Renal cortex interstitium (tissue), 11 donors: ENCODE measurements around the gene PXK. TPM values are rescaled to one million over a fixed set of nuclear protein-coding genes. Genes with fewer than 3 reads are reported as not detected.

Experiments
- DNase-seq, 11 donors: peaks; one replicate each; pipeline ENCODE4 v3.0.0-alpha.2; 2013; ENCODE audit warnings: low read depth in 9 of 11, low spot score in 4 of 11; ENCODE audit errors: extremely low read depth in 1 of 11
- polyA plus RNA-seq, 3 donors: library from polyadenylated mRNA; unstranded; fragments of 120-200 nt; gene quantifications; one replicate each; pipeline ENCODE4 v1.2.1, GENCODE V29; 2013; ENCODE audit not compliant: insufficient read length in 3 of 3

Gene PXK
- polyA plus RNA-seq, 3 donors = 21.8 to 34.0 (median 31.2) TPM

DNA sequence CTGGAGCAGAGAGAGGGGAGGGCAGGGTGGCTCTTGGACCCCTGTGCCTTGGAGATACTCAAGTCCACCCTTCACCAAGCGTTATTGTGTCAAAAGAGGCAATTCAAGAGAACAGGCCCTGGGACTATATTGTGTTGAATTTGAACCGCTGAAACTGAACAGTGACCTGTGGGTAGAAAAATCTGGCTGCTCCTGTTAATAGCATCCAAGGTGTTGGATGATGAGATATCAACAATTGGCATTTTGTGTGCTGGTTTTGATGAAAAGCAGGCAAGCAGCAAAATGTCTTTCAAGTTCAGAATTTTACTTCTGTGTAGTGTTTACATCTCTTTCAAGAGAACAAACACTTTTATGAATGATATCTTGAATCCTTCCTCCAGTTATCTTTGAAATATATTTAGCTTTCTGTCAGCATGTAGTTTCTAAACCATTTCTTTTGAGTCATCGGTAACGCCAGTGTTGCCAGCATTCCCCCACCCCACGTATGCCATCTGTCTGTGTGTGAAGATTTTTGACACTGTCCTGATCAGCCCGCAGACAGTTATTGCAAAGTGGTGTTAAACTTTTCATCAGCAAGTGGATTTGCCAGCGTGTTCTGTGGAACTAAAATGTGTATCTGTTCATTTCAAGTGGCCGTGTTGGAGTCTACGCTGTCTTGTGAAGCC lies 66.1 kb downstream of the PXK start:
- DNase-seq = no peak

DNA sequence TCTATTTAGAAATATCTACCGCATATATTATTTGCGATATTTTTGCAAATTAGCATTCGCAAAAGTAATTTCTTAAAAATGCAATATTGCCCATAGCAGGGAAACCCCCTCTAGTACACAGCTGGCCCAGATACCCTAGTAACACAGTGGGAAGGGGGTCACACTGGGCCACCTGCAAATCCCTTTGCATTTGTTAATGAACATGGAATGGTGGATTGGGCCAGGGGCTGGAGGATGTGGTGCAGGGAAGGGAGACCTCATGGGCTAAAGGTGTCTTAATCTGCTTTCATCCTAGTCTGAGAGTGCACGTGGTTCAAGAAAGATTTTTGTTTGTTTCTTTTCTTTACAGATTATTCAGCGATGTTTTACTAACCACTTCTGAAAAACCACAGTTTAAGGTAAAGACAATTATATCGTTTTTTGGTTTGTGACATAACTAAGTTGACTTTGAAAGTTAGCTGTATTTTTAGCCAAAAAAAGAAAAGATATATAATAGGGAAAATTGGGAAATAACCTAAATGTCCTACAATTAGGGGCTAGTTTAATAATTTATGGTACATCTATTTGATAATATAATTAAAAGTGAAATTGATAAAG lies 70.9 kb downstream of the PXK start:
- no peak for DNase-seq

DNA sequence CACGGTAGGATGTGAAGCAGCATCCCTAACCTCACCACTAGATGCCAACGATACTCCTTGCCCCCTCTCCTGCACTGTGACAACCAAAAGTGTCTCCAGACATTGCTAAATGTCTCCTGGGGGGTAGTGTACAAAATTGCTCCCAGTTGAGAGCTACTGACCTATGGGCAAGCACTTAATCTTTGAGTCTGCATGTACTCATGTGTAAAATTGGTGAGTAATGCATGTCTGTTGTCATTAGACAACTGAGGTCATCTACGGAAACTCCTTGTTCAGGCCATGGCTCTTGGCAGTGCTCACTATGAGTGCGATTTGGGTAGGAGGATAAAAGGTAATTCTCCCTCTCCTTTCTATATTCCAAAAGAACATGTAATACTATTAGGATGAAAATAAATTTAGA lies 71.7 kb downstream of the PXK start:
- no peak for DNase-seq

DNA sequence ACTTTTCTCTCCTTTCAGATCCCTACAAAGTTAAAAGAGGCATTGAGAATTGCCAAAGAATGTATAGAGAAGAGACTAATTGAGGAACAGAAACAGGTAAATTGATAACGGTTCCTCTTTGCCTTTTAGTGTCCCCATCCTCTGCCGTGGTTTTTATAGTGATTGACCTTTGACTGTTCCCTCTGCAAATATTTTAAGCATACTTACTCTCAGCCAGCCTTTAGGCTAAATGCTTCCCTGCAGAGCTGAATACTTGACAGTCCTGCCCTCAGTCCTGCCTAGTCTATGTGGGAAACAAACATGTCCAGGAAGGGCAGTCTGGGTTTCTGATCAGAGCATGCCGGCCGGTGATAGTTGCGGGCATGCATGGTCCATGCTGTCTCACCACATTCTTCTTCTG lies 76.2 kb downstream of the PXK start:
- DNase-seq = no peak

DNA sequence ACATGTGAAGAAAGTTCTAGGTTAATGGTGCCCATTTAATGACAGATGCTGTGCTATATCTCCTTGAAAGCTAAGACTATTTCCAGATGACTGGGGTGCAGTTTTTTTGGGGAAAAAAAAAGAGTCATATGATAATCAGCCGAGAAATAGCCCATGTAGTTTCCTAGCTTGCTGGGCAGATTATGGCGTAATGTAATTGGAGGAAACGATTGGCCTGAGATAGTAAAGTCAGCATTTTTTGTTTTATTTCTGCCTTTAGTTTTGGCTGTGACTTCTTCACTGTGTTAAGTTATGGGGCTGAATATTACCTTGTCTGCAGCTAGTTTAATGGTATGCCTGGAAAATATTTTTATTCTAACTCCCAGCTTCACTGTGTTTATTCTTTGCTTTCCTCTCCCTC lies 77.0 kb downstream of the PXK start:
- no peak for DNase-seq

DNA sequence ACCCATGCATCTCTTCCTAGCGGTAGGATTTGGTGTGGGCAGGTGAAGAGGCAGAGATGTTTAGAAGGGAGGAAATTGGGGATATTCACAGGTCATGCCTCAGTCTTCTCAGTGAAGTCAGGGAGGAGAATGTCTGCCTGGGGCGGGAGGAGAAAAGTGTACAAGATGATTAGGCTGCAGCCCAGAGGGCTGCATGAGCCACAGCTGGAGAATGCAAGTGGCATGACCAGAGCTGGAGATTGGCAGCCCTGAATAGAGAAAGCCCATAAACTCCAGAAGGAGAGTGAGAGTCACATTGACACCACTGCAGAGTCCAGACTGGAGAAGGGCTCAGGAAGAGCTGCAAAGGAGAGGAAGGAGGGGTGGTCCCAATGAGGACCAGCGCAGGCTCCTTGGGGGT lies 78.3 kb downstream of the PXK start:
- DNase-seq = no peak

DNA sequence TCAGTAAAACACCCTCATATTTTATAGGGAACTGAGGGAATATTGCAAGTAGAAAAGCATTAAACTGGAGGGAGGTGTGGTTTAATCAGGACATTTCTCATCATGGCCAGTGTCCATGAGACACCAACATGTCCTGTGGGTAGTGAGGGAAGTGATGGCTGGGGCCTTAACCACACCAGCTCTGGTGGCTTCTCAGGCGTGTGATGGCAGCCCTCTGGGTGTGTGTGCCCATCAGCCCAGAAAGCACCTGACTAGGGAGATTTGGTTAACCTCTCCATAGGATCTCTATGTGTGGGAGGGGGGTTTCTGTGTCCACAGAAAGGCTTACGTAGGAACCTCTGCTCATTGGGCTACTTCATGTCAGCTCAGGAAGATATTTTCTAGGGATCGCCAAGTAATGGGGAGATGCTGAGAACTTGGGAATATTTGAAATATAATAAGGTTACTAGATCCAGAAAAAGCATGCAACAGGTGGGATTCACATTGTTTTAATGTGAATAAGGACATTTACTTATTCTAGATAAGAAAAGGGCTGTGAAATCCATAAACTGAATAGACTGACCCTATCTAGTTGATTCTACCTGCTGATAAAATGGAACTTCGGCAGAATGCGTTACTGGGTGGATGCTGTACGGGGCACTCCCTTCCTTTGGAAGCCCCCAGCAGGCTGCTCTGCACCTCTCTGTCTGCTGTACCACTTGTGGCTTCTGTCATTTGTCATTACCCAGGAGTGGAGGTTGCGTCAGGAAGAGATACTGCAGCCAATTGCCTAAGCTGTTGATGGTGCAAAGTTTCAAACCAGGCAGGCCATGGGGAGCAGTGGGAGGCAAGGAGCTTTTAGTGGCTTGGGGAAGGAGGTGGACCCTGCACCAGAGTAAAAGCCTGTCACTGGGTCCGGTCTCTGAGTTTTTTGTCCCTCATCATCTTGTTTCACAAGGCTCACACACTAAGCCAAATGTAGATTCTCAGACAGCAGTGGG lies 79.4 kb downstream of the PXK start:
- DNase-seq = no peak

DNA sequence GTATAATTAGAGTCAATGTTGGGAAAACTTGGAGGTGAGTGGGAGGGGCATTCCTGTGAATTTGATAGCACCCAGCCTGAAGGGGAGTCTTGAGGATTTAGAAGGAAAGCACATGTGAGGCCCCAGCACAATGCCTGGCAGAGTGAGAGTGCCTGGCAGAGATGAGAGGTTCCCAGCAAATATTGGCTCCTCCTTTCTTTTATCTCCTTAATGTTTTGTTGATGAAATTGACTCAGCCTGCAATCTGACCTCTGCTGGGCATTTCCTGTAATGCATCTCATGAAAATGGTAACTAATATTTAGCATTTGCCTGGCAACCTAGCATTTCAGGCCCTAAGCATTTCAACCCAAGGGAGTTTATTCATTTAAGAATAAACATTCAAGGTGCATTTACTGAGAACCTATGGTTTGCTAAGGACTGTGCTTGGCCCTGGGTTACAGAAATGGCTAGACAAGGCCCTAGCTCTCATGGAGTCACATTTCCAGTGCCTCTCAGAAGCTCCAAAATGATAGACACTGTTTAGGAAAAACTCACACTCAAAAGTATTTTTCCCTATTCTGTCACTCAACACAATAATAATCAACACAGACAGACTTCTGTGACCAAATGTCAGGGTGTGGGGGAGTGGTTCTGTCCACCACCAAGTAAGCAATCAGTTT lies 82.0 kb downstream of the PXK start:
- peak in 7 of 11 donors; percentile 27 to 56 (median 47) for DNase-seq

DNA sequence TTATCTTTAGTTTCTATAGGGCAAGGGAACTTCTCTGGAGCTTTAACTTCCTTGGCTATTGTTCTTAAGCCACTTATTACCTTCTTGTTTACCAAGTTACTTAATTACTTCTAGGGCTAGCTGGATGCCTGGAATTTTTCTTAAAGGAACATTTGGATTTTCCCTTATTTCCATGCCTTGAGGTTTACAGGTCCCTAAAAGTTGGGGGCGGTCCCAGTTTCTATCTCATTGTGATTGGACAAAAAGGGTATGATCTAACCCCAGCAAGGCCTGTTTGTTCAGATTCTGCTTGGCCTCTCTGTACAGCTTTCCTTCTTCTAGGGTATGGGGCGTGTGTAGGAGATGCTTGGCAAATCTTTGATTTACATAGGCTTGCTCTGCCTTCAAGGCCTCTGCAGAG lies 83.5 kb downstream of the PXK start:
- no peak for DNase-seq

DNA sequence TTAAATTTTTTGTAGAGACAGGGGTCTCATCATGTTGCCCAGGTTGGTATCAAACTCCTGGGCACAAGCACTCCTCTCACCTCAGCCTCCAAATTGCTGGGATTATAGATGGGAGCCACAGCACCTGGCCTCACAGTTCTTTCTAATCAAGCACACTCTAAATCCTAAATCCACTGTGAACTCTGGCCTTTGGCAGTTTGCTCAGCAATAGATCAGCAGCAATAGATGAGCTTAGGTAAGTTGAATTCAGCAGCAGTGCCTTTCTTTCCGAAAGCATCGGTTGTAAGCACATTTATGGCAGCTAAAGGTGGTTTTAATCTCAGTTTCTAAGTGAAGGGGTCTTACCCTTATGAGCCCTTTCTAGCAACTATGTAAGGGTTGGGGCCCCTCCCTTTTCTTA lies 84.4 kb downstream of the PXK start:
- no peak for DNase-seq

DNA sequence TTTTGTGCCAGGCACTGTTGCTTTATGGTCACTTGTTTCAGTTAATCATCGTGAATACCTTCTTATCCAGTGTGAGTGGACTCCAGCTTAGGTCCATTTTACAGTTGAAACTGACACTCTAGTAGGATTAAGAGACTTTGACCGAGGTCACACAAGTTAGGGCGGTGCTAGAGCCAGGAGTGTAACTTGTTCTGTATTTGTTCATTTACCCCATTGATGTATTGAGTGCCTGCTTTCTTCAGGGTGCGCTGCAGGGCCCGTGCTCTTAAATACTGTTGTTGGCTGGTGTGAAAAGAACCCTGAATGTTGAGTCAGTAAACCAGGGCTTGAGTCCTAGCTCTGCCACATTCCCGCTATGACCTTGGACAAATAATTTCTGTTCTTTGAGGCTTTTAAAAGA lies 85.5 kb downstream of the PXK start:
- DNase-seq = no peak

DNA sequence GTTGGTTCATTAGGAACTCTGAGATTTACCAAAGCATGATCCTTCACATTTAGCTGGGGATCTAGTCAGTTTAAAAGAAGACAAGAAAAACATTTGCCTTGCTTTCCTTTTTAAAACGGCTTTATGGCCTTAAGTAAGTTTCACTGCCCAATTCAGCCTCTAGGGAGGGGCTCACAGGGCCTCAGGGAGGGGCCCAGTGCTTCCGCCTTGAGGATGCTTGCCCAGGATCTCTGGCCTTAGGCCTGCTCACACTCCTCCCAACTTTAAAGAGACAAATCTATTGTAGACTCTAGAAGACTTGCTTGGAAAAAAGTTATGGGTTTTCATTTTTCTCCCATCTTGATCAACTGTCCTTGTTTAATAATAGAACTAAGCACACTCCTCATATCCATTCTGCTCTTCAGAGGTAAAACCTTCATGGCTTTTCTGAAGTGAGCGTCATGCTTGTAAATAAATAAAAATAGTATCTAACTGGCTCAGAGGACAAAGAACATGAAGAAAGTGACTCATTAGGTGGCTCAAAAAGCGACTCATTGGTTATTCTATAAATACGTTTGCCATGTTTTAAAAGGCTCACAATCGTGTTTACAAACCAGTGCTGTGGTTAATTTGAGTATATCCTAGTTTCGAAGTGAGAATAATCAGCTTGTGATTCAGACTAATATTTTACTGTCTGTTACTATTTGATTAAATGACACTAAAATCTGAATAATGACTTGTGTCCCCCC lies 87.3 kb downstream of the PXK start:
- no peak for DNase-seq

DNA sequence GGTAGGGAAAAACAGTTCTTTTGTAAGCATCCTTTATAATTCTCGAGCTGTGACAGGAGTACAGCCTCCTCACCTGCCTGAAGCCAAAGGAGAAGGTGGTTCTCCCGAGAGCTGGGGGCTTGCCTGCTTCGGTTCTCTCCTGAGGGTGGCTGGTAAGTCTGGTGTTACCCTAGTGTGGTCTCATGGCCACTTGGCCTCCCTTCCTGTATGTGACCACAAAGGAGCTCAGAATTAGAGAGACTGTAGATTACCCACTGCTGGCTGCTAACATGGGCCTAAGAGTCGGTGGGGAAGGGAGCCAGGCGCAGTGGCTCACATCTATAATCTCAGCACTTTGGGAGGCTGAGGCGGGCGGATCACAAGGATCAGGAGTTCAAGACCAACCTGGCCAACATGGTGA lies 88.3 kb downstream of the PXK start:
- no peak for DNase-seq

DNA sequence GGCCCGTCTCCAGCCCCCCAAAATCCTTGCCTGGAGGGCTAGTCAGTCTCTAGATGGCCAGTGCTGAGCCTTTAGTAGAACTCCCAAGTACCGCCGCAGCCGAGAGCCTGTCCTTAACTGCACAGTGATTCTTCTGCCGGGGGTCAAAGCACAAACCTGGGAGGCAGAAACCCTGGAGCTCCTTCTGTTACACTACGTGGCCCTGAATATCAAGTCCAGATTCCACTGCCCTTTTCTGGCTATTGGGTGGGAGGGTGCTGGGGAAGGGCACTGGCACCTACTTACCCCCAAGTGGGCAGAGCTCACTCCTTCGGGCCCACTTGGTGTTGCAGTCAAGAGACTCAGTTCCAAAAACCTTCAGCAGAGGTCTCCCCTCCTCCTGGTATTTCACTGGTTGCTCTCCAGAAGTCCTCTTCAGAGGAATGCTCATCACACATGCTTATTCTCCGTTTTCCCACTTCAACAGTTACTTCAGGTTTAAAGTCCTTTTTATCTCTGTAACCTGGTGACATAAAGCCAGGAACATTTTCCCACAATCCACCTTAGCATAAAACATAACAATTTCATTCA lies 90.1 kb downstream of the PXK start:
- peak in 1 of 11 donors; percentile 10 for DNase-seq

DNA sequence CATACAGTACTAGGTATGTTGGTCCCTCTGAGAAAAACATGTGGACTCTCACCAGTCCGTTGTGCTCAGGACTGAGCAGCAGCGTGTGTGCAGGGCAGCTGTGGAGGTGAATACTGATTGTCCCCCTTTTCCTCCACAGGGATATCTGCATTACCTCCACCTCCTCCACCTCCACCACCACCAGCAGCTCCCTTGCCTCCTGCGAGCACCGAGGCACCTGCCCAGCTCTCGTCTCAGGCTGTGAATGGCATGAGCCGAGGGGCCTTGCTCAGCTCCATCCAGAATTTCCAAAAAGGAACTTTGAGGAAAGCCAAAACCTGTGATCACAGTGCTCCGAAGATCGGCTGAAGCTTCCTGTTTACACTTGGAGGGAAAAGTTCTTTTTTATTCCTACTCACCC lies 91.9 kb downstream of the PXK start:
- DNase-seq = no peak

DNA sequence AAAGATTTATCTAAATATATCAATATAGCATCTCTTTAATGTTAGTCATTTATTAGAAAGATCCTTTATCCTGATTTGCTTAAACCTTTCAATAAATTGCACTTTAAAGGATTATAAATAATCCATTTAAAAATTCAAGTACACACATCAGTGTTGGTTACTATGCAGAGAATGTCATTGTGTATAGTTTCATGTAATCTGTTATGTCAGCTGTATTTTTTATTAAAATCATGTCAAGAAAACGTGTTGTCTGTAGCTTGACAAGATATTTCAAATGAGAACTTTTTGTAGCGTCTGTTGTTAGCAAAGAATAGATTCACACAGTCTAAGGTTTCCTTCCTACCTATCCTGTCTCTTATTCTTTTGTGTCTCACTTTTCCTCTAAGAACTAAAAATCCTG lies 93.1 kb downstream of the PXK start:
- no peak for DNase-seq

DNA sequence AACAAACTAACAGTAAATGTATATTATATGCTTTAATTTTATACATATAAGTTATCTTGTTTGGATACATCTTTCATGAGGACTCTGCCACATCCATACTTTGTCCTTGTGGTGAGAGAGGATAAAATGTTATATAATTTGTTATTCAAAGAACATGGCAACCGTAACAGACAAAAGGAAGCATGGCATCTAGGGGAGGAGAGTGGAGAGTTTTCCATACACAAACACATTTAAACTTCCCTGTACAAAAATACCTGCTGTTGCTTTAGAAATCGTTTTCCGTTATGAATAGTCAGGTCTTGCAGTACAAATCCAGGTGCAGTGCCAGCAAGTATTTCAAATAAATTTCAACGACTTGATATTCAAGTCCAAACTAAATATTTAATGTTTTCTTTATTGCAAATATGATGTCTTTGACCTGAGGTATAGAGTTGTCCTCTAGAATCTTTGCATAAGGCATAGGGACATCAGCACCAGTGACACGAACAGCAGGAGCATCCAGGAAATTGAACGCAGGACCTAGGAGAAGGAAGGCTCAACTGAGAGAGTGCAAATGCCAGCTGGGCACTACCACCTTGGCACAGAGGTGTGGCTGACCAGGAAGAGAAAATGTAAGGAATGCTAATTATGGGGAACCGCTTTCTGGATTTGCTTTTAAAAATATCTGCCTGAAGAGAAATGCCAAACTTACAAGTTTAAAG lies 95.1 kb downstream of the PXK start:
- no peak for DNase-seq

DNA sequence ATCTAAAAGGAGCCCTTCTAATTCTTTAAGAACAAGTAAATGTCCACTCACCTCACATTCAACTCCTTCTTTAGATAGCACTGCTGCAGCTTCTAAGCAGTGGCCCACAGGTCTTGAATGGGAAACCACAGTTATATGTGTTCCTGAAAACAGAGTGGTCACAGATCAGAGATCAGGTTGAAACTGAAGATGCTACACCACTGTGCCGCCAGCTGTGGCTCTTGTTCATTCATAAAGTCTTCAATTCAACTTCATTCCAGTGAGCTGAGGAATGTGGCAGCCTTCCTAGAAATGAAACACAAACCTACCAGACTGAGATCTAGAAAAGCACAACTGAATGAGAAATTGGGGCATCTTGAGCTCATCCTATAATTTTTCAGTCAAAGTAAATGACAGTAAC lies 97.0 kb downstream of the PXK start:
- no peak for DNase-seq
